K562 (cell line): ENCODE measurements around the gene LPGAT1.

Experiments used
- EP300 ChIP-seq: IDR thresholded peaks from 2 replicates; pipeline ENCODE4 v1.6.1; 2012; ENCODE audit warnings: low read length, improper control_type of control experiment
- JUND ChIP-seq, 2 experiments: IDR thresholded peaks; 2 replicates in 1 of 2; 3 replicates in 1 of 2; pipeline ENCODE4 v1.6.1; 2011; ENCODE audit warnings: borderline replicate concordance in 2 of 2, low read depth in 2 of 2, low read length in 2 of 2, improper control_type of control experiment in 1 of 2, missing biosample characterization in 1 of 2, missing genetic modification characterization in 1 of 2, missing genetic modification reagents in 1 of 2
- MECOM ChIP-seq: fragments of 250-450 bp; sonication (Bioruptor Pico); IDR thresholded peaks from 2 replicates; pipeline ENCODE4 v1.8.0; 2022; ENCODE audit warnings: inconsistent platforms
- NONO ChIP-seq, 2 experiments: fragments of 200-400 bp in 1 of 2; fragments of 450-650 bp in 1 of 2; formaldehyde crosslinking in 1 of 2; IDR thresholded peaks; 2 replicates each; pipeline ENCODE4 v1.6.1; 2017; ENCODE audit warnings: low read depth in 2 of 2, mild to moderate bottlenecking in 2 of 2, moderate library complexity in 2 of 2, low read length in 1 of 2
- POLR2A ChIP-seq: fragments of 450-650 bp; conservative IDR thresholded peaks from 2 replicates; pipeline ENCODE4 v1.6.1; 2016
- SRSF1 ChIP-seq: fragments of 200-400 bp; formaldehyde crosslinking; IDR thresholded peaks from 2 replicates; pipeline ENCODE4 v1.6.1; 2017; ENCODE audit warnings: mild to moderate bottlenecking, low read depth, low read length, moderate library complexity
- U2AF1 ChIP-seq: fragments of 200-400 bp; formaldehyde crosslinking; optimal IDR thresholded peaks from 2 replicates; pipeline ENCODE3; 2017; ENCODE audit warnings: mild to moderate bottlenecking, low read depth, low read length, moderate library complexity
- TF ChIP-seq, protein P1 (sequence below), 3 experiments: IDR thresholded peaks in 2 of 3; conservative IDR thresholded peaks in 1 of 3; 2 replicates each; pipeline ENCODE4 v1.5.1; 2011 to 2012; ENCODE audit warnings: low read length in 3 of 3, mild to moderate bottlenecking in 3 of 3, control low read depth in 2 of 3, improper control_type of control experiment in 1 of 3, inconsistent platforms in 1 of 3, low read depth in 1 of 3, mixed read lengths in 1 of 3, moderate library complexity in 1 of 3; ENCODE audit not compliant: insufficient read depth in 2 of 3

DNA sequence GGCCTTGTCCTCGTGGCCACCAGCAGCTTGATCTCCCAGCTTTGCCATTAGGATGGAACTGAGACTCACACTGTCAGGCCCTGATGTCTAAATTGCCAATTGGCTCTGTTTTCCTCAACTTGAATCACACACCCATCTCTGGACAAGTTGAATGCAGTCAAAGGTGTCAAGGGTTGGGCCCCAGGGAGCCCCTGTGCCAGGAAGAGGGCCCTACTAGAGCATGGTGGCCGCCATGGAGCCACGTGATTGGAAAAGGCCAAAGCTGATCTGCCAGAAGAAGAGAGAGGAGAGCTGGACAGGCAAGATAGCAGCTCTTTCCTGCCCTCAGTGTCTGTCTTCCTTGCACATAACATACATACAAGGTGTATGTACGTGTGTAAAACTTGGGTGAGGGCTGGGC lies 100.2 kb downstream of the LPGAT1 start:
- TF ChIP-seq SRSF1 (no peak), U2AF1 (no peak), POLR2A (no peak), EP300 (no peak), JUND (IDR thresholded peaks at IDR 0.05; ENCODE audit: borderline replicate concordance, low read depth, low read length) (no peak), JUND (tag; IDR thresholded peaks at IDR 0.05; ENCODE audit: borderline replicate concordance, low read depth, low read length) (no peak), NONO (IDR thresholded peaks at IDR 0.05; ENCODE audit: low read depth in 2 of 2, low read length in 1 of 2) (no peak), MECOM (no peak)
- TF ChIP-seq, protein P1, sequence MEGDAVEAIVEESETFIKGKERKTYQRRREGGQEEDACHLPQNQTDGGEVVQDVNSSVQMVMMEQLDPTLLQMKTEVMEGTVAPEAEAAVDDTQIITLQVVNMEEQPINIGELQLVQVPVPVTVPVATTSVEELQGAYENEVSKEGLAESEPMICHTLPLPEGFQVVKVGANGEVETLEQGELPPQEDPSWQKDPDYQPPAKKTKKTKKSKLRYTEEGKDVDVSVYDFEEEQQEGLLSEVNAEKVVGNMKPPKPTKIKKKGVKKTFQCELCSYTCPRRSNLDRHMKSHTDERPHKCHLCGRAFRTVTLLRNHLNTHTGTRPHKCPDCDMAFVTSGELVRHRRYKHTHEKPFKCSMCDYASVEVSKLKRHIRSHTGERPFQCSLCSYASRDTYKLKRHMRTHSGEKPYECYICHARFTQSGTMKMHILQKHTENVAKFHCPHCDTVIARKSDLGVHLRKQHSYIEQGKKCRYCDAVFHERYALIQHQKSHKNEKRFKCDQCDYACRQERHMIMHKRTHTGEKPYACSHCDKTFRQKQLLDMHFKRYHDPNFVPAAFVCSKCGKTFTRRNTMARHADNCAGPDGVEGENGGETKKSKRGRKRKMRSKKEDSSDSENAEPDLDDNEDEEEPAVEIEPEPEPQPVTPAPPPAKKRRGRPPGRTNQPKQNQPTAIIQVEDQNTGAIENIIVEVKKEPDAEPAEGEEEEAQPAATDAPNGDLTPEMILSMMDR (IDR thresholded peaks at IDR 0.05 in 2 of 3, conservative IDR thresholded peaks at IDR 0.05 in 1 of 3; ENCODE audit: insufficient read depth in 2 of 3, low read depth in 1 of 3, low read length in 3 of 3), result no peak
